Right cardiac atrium (tissue), 5 donors: Measurements from ENCODE around the gene RHOT2. TPM values are rescaled to one million over a fixed set of nuclear protein-coding genes. Genes with fewer than 3 reads are reported as not detected.

ENCODE experiments used
- ATAC-seq, 2 donors: fragments of 200-7000 bp; cut with Tn5 transposase; one replicate each; pipeline versions ENCODE4 v1.8.0 to v1.9.1; 2020; ENCODE audit warnings: moderate library complexity in 2 of 2, mild to moderate bottlenecking in 1 of 2
- DNase-seq, 3 donors: peaks; one replicate each; pipeline ENCODE4 v3.0.0-alpha.2; 2020
- H3K27ac ChIP-seq: one replicate; pipeline ENCODE4 v1.5.1; 2013; ENCODE audit warnings: mild to moderate bottlenecking, low read length, control low read depth, moderate library complexity
- H3K27me3 ChIP-seq: one replicate; pipeline ENCODE4 v1.6.1; 2013; ENCODE audit not compliant: control insufficient read depth, insufficient read depth
- H3K4me1 ChIP-seq: one replicate; pipeline ENCODE4 v1.6.1; 2013; ENCODE audit warnings: low read length; ENCODE audit not compliant: control insufficient read depth, insufficient read depth
- H3K4me3 ChIP-seq: one replicate; pipeline ENCODE4 v1.5.1; 2013; ENCODE audit warnings: low read length, control low read depth
- H3K9me3 ChIP-seq: one replicate; pipeline ENCODE4 v1.6.1; 2013; ENCODE audit warnings: low read length; ENCODE audit not compliant: control insufficient read depth
- WGBS: extraction: QIAGEN DNeasy Blood & Tissue Kit; methylation state at CpG from one replicate; pipeline ENCODE4 v1.1.7; 2013; 5-methylcytosine and 5-hydroxymethylcytosine counted together
- intact Hi-C, 4 donors: fragments of 100-400 bp; cut with DNase I; formaldehyde crosslinking; loops; one replicate each; pipeline versions ENCODE4 v1.11.0 to v1.14.0; 2022 to 2023
- polyA plus RNA-seq: library from polyadenylated mRNA; stranded (reverse); fragments of 200-250 nt; gene quantifications from one replicate; pipeline ENCODE4 v1.2.3, GENCODE V29; 2013
- total RNA-seq, 4 donors: library from RNA; stranded (reverse); fragmentation: NEBNext Ultra II Directional; extraction: Animal tissue kit (Norgen Biotek cat#: 25700); gene quantifications; one replicate each; pipeline ENCODE4 v1.2.1, GENCODE V29; 2021
- donor health status: healthy with polysubstance abuse.
- donor health status: DM: no; HTN: yes; CAD: no.
- donor health status: DM: no; HTN: no; CAD: no.
- donor health status: DM: no; HTN: yes; CAD: no; lungs with severe emphysema.
- donor health status: DM: yes; HTN: yes; CAD: no.

RHOT2 gene
- total and polyA plus RNA-seq, 5 donors: 84.3 to 104 (median 92.1) TPM

GRCh38 chr16:662095-662494 is 5.8 kb upstream of the RHOT2 start:
- no peaks in the 10 kb centered on the region for H3K27me3 ChIP-seq
- no peaks in the 10 kb centered on the region for H3K9me3 ChIP-seq
- ATAC-seq (no peak), DNase-seq (no peak)
- WGBS: 95% methylated on average over 19 of the region's 19 CpGs
- intact Hi-C loops: loop anchor here in 3 of 4 donors (5.0 to 10.0 kb wide), 3 partner anchors 75 to 267 kb away; partner anchors contain the start of gene NME4 (in 1 of the 3)
- H3K4me3 ChIP-seq: no peak overlapping the region
- H3K4me1 ChIP-seq: no peaks in the 10 kb centered on the region
- no peak overlapping the region for H3K27ac ChIP-seq

GRCh38 chr16:662597-662996 is 5.3 kb upstream of the RHOT2 start:
- no peak for DNase-seq
- 94% methylated on average over 21 of the region's 21 CpGs for WGBS

GRCh38 chr16:666572-666971 is 1.4 kb upstream of the RHOT2 start:
- Histone ChIP-seq H3K9me3 (no peaks in the 10 kb centered on the region), H3K27ac (no peak overlapping the region), H3K4me1 (peaks cover 3% of the 10 kb centered on the region), H3K27me3 (no peaks in the 10 kb centered on the region), H3K4me3 (no peak overlapping the region)
- no peak for ATAC-seq
- no peak for DNase-seq
- WGBS: 86% methylated on average over 13 of the region's 13 CpGs
- intact Hi-C loops: loop anchor here in 2 of 4 donors (10.0 kb wide), 2 partner anchors 82 to 272 kb away; partner anchors contain the start of gene NME4 (in 1 of the 2)

More at GRCh38 chr16:662597-662996, 5.3 kb upstream of the RHOT2 start:
- intact Hi-C loops: loop anchor here in 3 of 4 donors (5.0 to 10.0 kb wide), 3 partner anchors 75 to 268 kb away; partner anchors contain the start of gene NME4 (in 1 of the 3)
- no peak for ATAC-seq
- H3K27ac ChIP-seq: no peak overlapping the region
- H3K4me1 ChIP-seq: no peaks in the 10 kb centered on the region
- no peaks in the 10 kb centered on the region for H3K9me3 ChIP-seq
- no peak overlapping the region for H3K4me3 ChIP-seq
- no peaks in the 10 kb centered on the region for H3K27me3 ChIP-seq

- WGBS: 83% methylated on average over 22 of the region's 22 CpGs
Observed at GRCh38 chr16:667113-667779, 686 bp upstream of the RHOT2 start.

GRCh38 chr16:668519-669171 is 713 bp downstream of the RHOT2 start:
- Histone ChIP-seq H3K9me3 (no peaks in the 10 kb centered on the region), H3K4me1 (peaks cover 3% of the 10 kb centered on the region), H3K27me3 (no peaks in the 10 kb centered on the region), H3K4me3 (peak overlapping the region; percentile 89), H3K27ac (peak overlapping the region; percentile 58)
- intact Hi-C loops: loop anchor here in 2 of 4 donors (10.0 kb wide), 2 partner anchors 84 to 274 kb away; partner anchors contain the start of gene NME4 (in 1 of the 2)
- ATAC-seq (peak; percentile 1 to 2), DNase-seq (no peak)
- 7% methylated on average over 50 of the region's 50 CpGs for WGBS

More at GRCh38 chr16:667113-667779, 686 bp upstream of the RHOT2 start:
- intact Hi-C loops: loop anchor here in 2 of 4 donors (10.0 kb wide), 2 partner anchors 82 to 272 kb away; partner anchors contain the start of gene NME4 (in 1 of the 2)
- Histone ChIP-seq H3K4me3 (no peak overlapping the region), H3K27me3 (no peaks in the 10 kb centered on the region), H3K27ac (peak overlapping the region; percentile 22), H3K9me3 (no peaks in the 10 kb centered on the region), H3K4me1 (peaks cover 3% of the 10 kb centered on the region)
- no peak for DNase-seq
- no peak for ATAC-seq

GRCh38 chr16:669666-670065 is 1.7 kb downstream of the RHOT2 start:
- Histone ChIP-seq H3K27me3 (no peaks in the 10 kb centered on the region), H3K4me1 (peaks cover 3% of the 10 kb centered on the region), H3K27ac (no peak overlapping the region), H3K9me3 (no peaks in the 10 kb centered on the region), H3K4me3 (no peak overlapping the region)
- ATAC-seq (no peak), DNase-seq (no peak)
- intact Hi-C loops: loop anchor here in 2 of 4 donors (10.0 kb wide), 2 partner anchors 85 to 275 kb away; partner anchors contain the start of gene NME4 (in 1 of the 2)
- 96% methylated on average over 13 of the region's 13 CpGs for WGBS

GRCh38 chr16:670485-671352 is 2.8 kb downstream of the RHOT2 start:
- WGBS: 90% methylated on average over 52 of the region's 52 CpGs
- H3K9me3 ChIP-seq: no peaks in the 10 kb centered on the region
- H3K27me3 ChIP-seq: no peaks in the 10 kb centered on the region
- no peak overlapping the region for H3K4me3 ChIP-seq
- intact Hi-C loops: no loop called here
- DNase-seq: no peak
- no peak for ATAC-seq
- peaks cover 3% of the 10 kb centered on the region for H3K4me1 ChIP-seq
- no peak overlapping the region for H3K27ac ChIP-seq

- Histone ChIP-seq H3K4me3 (no peak overlapping the region), H3K9me3 (no peaks in the 10 kb centered on the region), H3K27ac (no peak overlapping the region), H3K4me1 (peaks cover 3% of the 10 kb centered on the region), H3K27me3 (no peaks in the 10 kb centered on the region)
- ATAC-seq (no peak), DNase-seq (no peak)
- WGBS: 85% methylated on average over 40 of the region's 40 CpGs
- intact Hi-C loops: no loop called here
Observed at GRCh38 chr16:671353-672131, 3.6 kb downstream of the RHOT2 start.

GRCh38 chr16:672371-672770 is 4.4 kb downstream of the RHOT2 start:
- ATAC-seq (no peak), DNase-seq (no peak)
- H3K4me1 ChIP-seq: peaks cover 3% of the 10 kb centered on the region
- no peaks in the 10 kb centered on the region for H3K27me3 ChIP-seq
- no peak overlapping the region for H3K27ac ChIP-seq
- H3K4me3 ChIP-seq: no peak overlapping the region
- 92% methylated on average over 19 of the region's 19 CpGs for WGBS
- no peaks in the 10 kb centered on the region for H3K9me3 ChIP-seq
- intact Hi-C loops: no loop called here

- no peaks in the 10 kb centered on the region for H3K27me3 ChIP-seq
- H3K4me1 ChIP-seq: peaks cover 3% of the 10 kb centered on the region
- DNase-seq: no peak
- H3K27ac ChIP-seq: no peak overlapping the region
- intact Hi-C loops: no loop called here
- no peaks in the 10 kb centered on the region for H3K9me3 ChIP-seq
- 94% methylated on average over 21 of the region's 21 CpGs for WGBS
- no peak overlapping the region for H3K4me3 ChIP-seq
- no peak for ATAC-seq
Observed at GRCh38 chr16:672851-673250, 4.9 kb downstream of the RHOT2 start.
